Esophagus (tissue), 2 donors: ENCODE data around the gene TSPAN15. TPM values are rescaled to one million over a fixed set of nuclear protein-coding genes. Genes with fewer than 3 reads are reported as not detected.

Experiments used
- H3K27ac ChIP-seq, 2 donors: one replicate each; pipeline ENCODE4 v1.5.1; 2013; ENCODE audit warnings: low read depth in 2 of 2, mild to moderate bottlenecking in 2 of 2, inconsistent platforms in 1 of 2, low read length in 1 of 2, moderate library complexity in 1 of 2
- H3K27me3 ChIP-seq, 2 donors: one replicate each; pipeline ENCODE4 v1.6.1; 2013; ENCODE audit warnings: low read length in 2 of 2, control low read depth in 1 of 2, mild to moderate bottlenecking in 1 of 2; ENCODE audit not compliant: insufficient read depth in 2 of 2, control insufficient read depth in 1 of 2
- H3K36me3 ChIP-seq, 2 donors: one replicate each; pipeline ENCODE4 v1.6.1; 2013; ENCODE audit warnings: low read length in 1 of 2; ENCODE audit not compliant: control insufficient read depth in 2 of 2, insufficient read depth in 2 of 2
- H3K4me1 ChIP-seq, 2 donors: one replicate each; pipeline ENCODE4 v1.6.1; 2013; ENCODE audit warnings: low read length in 1 of 2; ENCODE audit not compliant: control insufficient read depth in 2 of 2, insufficient read depth in 2 of 2
- H3K4me3 ChIP-seq, 2 donors: one replicate each; pipeline ENCODE4 v1.5.1; 2013; ENCODE audit warnings: low read length in 2 of 2, mild to moderate bottlenecking in 2 of 2, low read depth in 1 of 2, moderate library complexity in 1 of 2
- H3K9me3 ChIP-seq, 2 donors: one replicate each; pipeline ENCODE4 v1.6.1; 2013; ENCODE audit warnings: mild to moderate bottlenecking in 2 of 2, low read depth in 1 of 2, low read length in 1 of 2, moderate library complexity in 1 of 2; ENCODE audit not compliant: control insufficient read depth in 2 of 2, insufficient read depth in 1 of 2
- WGBS, 2 donors: extraction: QIAGEN DNeasy Blood & Tissue Kit; methylation state at CpG; one replicate each; pipeline ENCODE4 v1.1.7; 2013; 5-methylcytosine and 5-hydroxymethylcytosine counted together
- polyA plus RNA-seq, 2 donors: library from polyadenylated mRNA; stranded (reverse); fragments of 200-250 nt; gene quantifications; one replicate each; pipeline ENCODE4 v1.2.3, GENCODE V29; 2013
- donor health status: healthy with polysubstance abuse.
- donor health status: Bipolar disorder and iron deficiency.

The TSPAN15 gene
- polyA plus RNA-seq, 2 donors = 8.0 to 23.8 TPM

DNA sequence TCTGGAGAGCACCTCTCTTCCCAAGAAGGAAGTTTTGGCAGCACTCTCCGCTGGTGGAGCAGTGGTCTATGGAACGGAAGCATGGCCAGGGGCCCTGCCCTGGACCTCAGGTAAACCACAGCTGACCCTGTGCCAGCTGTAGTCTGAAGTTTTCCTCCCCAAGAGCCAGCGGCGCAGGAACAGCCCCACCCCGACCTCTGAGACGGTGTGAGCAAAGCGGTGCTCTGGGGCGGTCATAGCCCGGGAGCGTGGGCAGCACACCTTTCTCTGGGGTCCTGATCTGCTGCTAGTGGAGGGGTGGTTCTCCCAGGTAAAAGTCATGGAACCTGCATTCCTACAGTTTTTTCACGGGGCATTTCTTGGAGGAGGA, 52.6 kb downstream of the TSPAN15 start:
- Histone ChIP-seq H3K36me3 (peaks cover 0 to 18% of the 10 kb centered on the region in 2 donors), H3K4me3 (no peak overlapping the region), H3K27me3 (no peaks in the 10 kb centered on the region), H3K9me3 (peaks cover 0 to 2% of the 10 kb centered on the region in 2 donors), H3K4me1 (peaks cover 4% of the 10 kb centered on the region in 2 donors), H3K27ac (no peak overlapping the region)
- 82 to 85% methylated on average over 11 of the region's 11 CpGs for WGBS, 2 donors

DNA sequence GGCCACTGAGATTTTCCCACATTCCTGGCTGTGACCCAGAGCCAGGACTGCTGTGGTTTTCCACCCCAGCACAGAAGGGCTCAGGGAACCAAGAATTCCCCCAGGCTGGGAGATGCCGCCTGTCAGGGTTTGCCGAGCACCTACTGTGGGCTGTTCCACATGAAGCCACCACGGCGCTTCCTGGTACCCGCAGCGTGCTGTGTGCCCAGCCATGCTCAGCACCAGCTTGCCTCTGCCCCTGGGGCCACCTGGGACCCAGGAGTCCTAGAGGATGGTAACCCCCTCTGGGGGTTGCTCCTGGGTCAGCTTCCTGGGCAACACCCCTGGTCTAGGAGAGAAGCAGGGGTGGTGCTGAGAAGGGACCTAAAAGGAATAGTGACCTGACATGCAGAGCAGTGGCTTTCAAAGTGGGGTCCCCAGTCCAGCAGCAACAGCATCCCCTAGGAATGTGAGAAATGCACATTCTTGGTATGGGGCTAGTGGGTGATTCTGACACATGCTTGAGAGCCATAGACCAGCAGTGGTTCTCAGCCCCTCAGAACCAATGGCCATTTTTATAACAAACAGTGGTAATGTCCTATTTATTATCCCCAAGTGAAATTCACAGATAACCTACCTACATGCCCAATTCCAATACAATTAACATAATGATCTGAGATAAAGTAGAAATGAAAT, 53.4 kb downstream of the TSPAN15 start:
- Histone ChIP-seq H3K4me3 (no peak overlapping the region), H3K36me3 (peaks cover 0 to 18% of the 10 kb centered on the region in 2 donors), H3K27ac (no peak overlapping the region), H3K27me3 (no peaks in the 10 kb centered on the region), H3K4me1 (peaks cover 4% of the 10 kb centered on the region in 2 donors), H3K9me3 (peaks cover 0 to 2% of the 10 kb centered on the region in 2 donors)
- 91 to 96% methylated on average over 6 of the region's 6 CpGs for WGBS, 2 donors

DNA sequence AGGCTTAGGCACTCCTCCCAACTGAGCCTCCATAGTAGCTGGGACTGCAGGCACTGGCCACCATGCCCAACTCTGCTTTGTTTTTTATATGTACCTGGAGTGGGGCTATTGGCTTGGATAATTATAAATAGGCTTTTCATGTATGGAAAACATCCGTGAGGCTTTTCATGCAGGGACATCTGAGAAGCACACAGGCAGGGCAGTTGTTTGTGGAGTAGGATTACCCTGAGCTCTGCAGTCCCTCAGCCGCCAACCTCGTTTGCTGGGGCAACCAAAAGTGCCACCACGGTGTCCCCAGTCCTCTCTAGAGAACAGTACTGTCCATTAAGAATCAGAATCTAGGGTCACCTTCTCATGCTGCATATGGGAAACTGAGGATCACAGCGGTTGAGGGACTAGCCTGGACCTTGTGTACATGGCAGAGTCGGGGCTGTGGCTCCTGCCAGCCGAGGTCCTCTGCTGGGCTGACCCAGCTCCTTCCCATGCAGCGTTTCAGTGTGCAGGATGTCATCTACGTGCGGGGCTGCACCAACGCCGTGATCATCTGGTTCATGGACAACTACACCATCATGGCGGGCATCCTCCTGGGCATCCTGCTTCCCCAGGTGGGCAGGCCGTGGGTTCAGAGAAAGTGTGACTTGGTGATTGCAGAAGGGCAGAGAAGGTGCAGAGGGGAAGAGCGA, 54.5 kb downstream of the TSPAN15 start:
- Histone ChIP-seq H3K27me3 (no peaks in the 10 kb centered on the region), H3K27ac (peak overlapping the region in 1 of 2 donors; percentile 15), H3K4me1 (peaks cover 4% of the 10 kb centered on the region in 2 donors), H3K4me3 (no peak overlapping the region), H3K36me3 (peaks cover 0 to 14% of the 10 kb centered on the region in 2 donors), H3K9me3 (peaks cover 0 to 2% of the 10 kb centered on the region in 2 donors)
- 89 to 93% methylated on average over 15 of the region's 15 CpGs for WGBS, 2 donors

DNA sequence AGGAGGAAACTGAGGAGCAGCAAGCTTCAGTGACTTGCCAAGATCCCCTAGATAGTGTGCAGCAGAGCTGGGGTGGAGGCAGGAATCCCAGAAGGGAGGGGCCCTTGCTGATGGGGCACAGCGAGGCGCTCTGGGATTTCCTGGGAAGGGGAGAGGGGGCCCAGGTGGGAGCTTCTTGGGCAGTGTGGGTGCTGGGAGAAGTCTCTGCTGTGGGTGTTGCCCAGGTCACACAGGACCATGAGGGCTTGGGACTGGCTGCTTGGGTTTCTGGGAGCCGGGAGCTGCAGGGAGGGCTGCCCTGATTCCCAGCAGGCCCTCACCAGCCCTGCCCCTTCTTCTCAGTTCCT, 55.2 kb downstream of the TSPAN15 start:
- Histone ChIP-seq H3K27me3 (no peaks in the 10 kb centered on the region), H3K27ac (no peak overlapping the region), H3K4me3 (no peak overlapping the region), H3K4me1 (peaks cover 4% of the 10 kb centered on the region in 2 donors), H3K9me3 (no peaks in the 10 kb centered on the region), H3K36me3 (peaks cover 0 to 14% of the 10 kb centered on the region in 2 donors)
- 88 to 92% methylated on average over 3 of the region's 3 CpGs for WGBS, 2 donors

DNA sequence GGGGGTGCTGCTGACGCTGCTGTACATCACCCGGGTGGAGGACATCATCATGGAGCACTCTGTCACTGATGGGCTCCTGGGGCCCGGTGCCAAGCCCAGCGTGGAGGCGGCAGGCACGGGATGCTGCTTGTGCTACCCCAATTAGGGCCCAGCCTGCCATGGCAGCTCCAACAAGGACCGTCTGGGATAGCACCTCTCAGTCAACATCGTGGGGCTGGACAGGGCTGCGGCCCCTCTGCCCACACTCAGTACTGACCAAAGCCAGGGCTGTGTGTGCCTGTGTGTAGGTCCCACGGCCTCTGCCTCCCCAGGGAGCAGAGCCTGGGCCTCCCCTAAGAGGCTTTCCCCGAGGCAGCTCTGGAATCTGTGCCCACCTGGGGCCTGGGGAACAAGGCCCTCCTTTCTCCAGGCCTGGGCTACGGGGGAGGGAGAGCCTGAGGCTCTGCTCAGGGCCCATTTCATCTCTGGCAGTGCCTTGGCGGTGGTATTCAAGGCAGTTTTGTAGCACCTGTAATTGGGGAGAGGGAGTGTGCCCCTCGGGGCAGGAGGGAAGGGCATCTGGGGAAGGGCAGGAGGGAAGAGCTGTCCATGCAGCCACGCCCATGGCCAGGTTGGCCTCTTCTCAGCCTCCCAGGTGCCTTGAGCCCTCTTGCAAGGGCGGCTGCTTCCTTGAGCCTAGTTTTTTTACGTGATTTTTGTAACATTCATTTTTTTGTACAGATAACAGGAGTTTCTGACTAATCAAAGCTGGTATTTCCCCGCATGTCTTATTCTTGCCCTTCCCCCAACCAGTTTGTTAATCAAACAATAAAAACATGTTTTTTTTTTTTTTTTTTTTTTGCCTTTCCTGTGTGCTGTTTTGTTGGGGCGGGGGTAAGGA, 55.8 kb downstream of the TSPAN15 start:
- Histone ChIP-seq H3K27ac (peak overlapping the region in 1 of 2 donors; percentile 48), H3K4me3 (no peak overlapping the region), H3K9me3 (no peaks in the 10 kb centered on the region), H3K27me3 (no peaks in the 10 kb centered on the region), H3K4me1 (peaks cover 4% of the 10 kb centered on the region in 2 donors), H3K36me3 (peaks cover 0 to 14% of the 10 kb centered on the region in 2 donors)
- WGBS, 2 donors = 69 to 72% methylated on average over 18 to 19 of the region's 19 CpGs

DNA sequence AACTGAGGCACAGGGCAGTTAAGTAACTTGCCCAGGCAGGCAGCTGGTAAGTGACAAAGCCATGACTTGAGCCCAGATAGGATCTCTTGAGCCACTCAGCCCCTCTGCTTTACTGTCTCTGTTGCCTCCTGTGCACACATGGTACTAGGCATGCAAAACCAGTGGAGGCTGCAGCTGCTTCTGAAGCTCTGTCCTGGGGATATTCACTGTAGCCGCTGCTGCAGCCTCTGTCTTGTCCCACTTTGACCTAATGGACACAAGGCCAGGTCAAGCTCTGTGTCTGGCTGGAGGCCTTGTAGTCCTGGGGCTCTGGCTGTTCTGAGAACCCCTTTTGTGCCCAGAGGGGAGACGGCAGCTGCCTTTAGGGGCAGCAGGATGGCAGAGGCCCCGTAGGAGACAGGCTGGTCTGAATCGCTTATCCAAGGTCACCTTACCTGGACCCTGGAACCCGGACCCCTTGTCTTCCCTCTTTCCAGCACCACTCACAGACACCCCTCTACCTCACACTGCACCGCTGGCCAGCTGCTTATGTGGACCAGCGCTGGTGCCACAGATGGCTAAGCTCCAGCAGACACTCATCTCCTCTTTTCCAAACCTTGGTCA, 57.6 kb downstream of the TSPAN15 start:
- no peak overlapping the region for H3K4me3 ChIP-seq
- WGBS, 2 donors = 86 to 87% methylated on average over 7 of the region's 7 CpGs
- H3K36me3 ChIP-seq = peaks cover 0 to 6% of the 10 kb centered on the region in 2 donors
- H3K27ac ChIP-seq = no peak overlapping the region
- H3K4me1 ChIP-seq = peaks cover 4% of the 10 kb centered on the region in 2 donors
- no peaks in the 10 kb centered on the region for H3K9me3 ChIP-seq
- no peaks in the 10 kb centered on the region for H3K27me3 ChIP-seq

DNA sequence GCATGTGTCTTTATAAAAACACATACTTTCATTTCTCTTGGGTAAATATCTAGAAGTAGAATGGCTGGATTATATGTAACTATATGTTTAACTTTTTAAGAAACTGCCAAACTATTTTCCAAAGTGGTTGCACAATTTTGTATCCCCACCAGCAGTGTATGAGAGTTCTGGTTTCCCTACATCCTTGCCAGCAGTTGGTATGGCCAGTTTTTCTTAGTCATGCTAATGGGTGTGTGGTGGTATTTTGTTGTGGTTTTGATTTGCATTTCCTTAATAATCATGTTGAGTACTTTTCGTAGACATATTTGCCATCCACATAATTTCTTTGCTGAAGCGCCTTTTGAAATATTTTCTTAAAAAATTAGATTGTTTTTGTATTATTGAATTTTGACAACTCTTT, 61.6 kb downstream of the TSPAN15 start:
- Histone ChIP-seq H3K9me3 (no peaks in the 10 kb centered on the region), H3K27ac (no peak overlapping the region), H3K4me3 (no peak overlapping the region), H3K36me3 (no peaks in the 10 kb centered on the region), H3K4me1 (no peaks in the 10 kb centered on the region), H3K27me3 (no peaks in the 10 kb centered on the region)
- WGBS, 2 donors = 26% methylated on average over 2 of the region's 2 CpGs

DNA sequence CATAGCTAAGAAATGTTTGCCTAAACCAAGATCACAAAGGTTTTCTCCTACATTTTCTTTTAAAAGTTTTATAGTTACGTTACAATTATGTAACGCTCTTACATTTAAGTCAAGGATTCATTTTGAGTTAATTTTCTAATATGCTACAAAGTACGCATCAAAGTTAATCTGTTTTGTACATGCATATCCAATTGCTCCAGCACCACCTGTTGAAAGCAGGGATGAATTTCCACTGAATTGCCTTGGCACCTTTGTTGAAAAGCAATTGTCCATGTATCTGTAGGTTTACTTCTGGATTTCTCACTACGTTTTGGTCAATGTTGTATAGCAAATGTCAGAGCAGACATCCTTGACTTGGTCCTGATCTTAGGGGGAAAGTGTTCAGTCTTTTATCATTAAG, 62.4 kb downstream of the TSPAN15 start:
- Histone ChIP-seq H3K36me3 (no peaks in the 10 kb centered on the region), H3K27me3 (no peaks in the 10 kb centered on the region), H3K4me3 (no peak overlapping the region), H3K27ac (no peak overlapping the region), H3K4me1 (no peaks in the 10 kb centered on the region), H3K9me3 (no peaks in the 10 kb centered on the region)
- 86 to 91% methylated on average over 4 of the region's 4 CpGs for WGBS, 2 donors

DNA sequence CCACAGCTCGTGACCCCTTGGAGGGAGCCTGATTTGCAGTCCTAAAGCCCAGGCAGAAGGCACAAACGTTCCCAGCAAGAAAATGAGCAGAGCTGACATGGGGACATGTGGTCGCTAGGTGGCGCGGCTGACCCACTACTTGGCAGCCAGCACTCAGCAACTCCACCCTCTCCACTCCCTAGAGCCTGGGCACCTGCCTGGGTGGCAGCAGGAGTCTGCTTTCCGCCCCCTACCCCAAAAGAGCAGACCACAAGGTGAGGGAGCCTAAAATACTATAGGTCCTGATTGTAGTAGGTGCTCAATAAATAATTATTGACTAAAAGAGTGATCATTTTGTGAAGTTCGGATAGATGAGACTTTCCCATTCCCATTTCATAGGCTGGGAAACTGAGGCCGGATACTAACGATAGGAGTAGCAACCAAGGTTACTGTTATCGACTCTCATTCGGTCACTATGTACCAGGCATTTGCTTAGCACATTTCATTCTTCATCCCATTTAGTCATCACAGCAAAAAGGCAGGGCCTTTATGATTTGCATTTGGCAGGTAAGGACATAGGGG, 64.5 kb downstream of the TSPAN15 start:
- no peaks in the 10 kb centered on the region for H3K9me3 ChIP-seq
- H3K27ac ChIP-seq = no peak overlapping the region
- no peaks in the 10 kb centered on the region for H3K4me1 ChIP-seq
- no peak overlapping the region for H3K4me3 ChIP-seq
- no peaks in the 10 kb centered on the region for H3K27me3 ChIP-seq
- no peaks in the 10 kb centered on the region for H3K36me3 ChIP-seq
- 26 to 28% methylated on average over 11 of the region's 11 CpGs for WGBS, 2 donors
